HG02840 (cell line): ENCODE measurements around the gene MRC1.

Source experiments
- ATAC-seq: cut with Tn5 transposase; IDR thresholded peaks from one replicate; pipeline ENCODE4 v1.9.1; 2021; ENCODE audit warnings: mild to moderate bottlenecking, moderate library complexity, moderate number of reproducible peaks; ENCODE audit not compliant: unreplicated experiment, low FRiP score

The MRC1 gene

GRCh38 chr10:17838080-17838648 lies 29.0 kb downstream of the MRC1 start:
- ATAC-seq: no peak

- no peak for ATAC-seq
Measured at GRCh38 chr10:17841050-17841449, 31.9 kb downstream of the MRC1 start.

- ATAC-seq: no peak
Measured at GRCh38 chr10:17842641-17843040, 33.5 kb downstream of the MRC1 start.

GRCh38 chr10:17847585-17848296 lies 38.6 kb downstream of the MRC1 start:
- no peak for ATAC-seq

- no peak for ATAC-seq
Measured at GRCh38 chr10:17848646-17849045, 39.5 kb downstream of the MRC1 start.

- no peak for ATAC-seq
Measured at GRCh38 chr10:17850501-17850900, 41.4 kb downstream of the MRC1 start.

GRCh38 chr10:17851611-17852010 lies 42.5 kb downstream of the MRC1 start:
- ATAC-seq: no peak

GRCh38 chr10:17854044-17854652 lies 45.0 kb downstream of the MRC1 start:
- no peak for ATAC-seq

- ATAC-seq: no peak
Measured at GRCh38 chr10:17857040-17857439, 47.9 kb downstream of the MRC1 start.

- ATAC-seq: no peak
Measured at GRCh38 chr10:17859492-17860156, 50.5 kb downstream of the MRC1 start.

- no peak for ATAC-seq
Measured at GRCh38 chr10:17861760-17862159, 52.6 kb downstream of the MRC1 start.

- ATAC-seq: no peak
Measured at GRCh38 chr10:17865351-17865750, 56.2 kb downstream of the MRC1 start.

- ATAC-seq: no peak
Measured at GRCh38 chr10:17866346-17866745, 57.2 kb downstream of the MRC1 start.

GRCh38 chr10:17867056-17867455 lies 57.9 kb downstream of the MRC1 start:
- no peak for ATAC-seq

GRCh38 chr10:17871036-17871435 lies 61.9 kb downstream of the MRC1 start:
- no peak for ATAC-seq

- no peak for ATAC-seq
Measured at GRCh38 chr10:17872191-17873091, 63.3 kb downstream of the MRC1 start.

- no peak for ATAC-seq
Measured at GRCh38 chr10:17873946-17874345, 64.8 kb downstream of the MRC1 start.

GRCh38 chr10:17877121-17877520 lies 68.0 kb downstream of the MRC1 start:
- ATAC-seq: no peak

- no peak for ATAC-seq
Measured at GRCh38 chr10:17878896-17879295, 69.7 kb downstream of the MRC1 start.

GRCh38 chr10:17880601-17881000 lies 71.5 kb downstream of the MRC1 start:
- ATAC-seq: no peak
